GM19238 (cell line): Measurements from ENCODE around the gene PROSER3.
A peak's percentile ranks its signal among the peaks of the same experiment; 100 is the strongest.

Source experiments
- DNase-seq: peaks from one replicate; pipeline ENCODE4 v3.0.0; 2011; ENCODE audit warnings: low spot score; ENCODE audit not compliant: insufficient read length

PROSER3 gene

GRCh38 chr19:35757749-35758608 is at the start of gene PROSER3:
PROSER3 (plus strand) TSS chr19:35758176; CDS start chr19:35758216, 40 bp downstream.
- peak; percentile 99 for DNase-seq

- DNase-seq: no peak
These were observed 49.6 kb upstream of the PROSER3 start for GRCh38 chr19:35708391-35708790.

- DNase-seq: peak; percentile 60
These were observed 46.9 kb upstream of the PROSER3 start for GRCh38 chr19:35710784-35711723.

- peak; percentile 58 for DNase-seq
These were observed 45.1 kb upstream of the PROSER3 start for GRCh38 chr19:35712567-35713505.

GRCh38 chr19:35713506-35713850 is 44.5 kb upstream of the PROSER3 start:
- DNase-seq: no peak

- DNase-seq: no peak
These were observed 44.0 kb upstream of the PROSER3 start for GRCh38 chr19:35713904-35714495.

- no peak for DNase-seq
These were observed 43.2 kb upstream of the PROSER3 start for GRCh38 chr19:35714601-35715354.

GRCh38 chr19:35715355-35715809 is 42.6 kb upstream of the PROSER3 start:
- no peak for DNase-seq

- DNase-seq: no peak
These were observed 41.8 kb upstream of the PROSER3 start for GRCh38 chr19:35715981-35716800.

- peak; percentile 74 for DNase-seq
These were observed 40.9 kb upstream of the PROSER3 start for GRCh38 chr19:35716801-35717664.

- DNase-seq: peak; percentile 99
These were observed 40.2 kb upstream of the PROSER3 start, which contains the start of gene KMT2B for GRCh38 chr19:35717665-35718344. KMT2B (plus strand) TSS chr19:35718003; CDS start chr19:35718019, 16 bp downstream.

- no peak for DNase-seq
These were observed 39.5 kb upstream of the PROSER3 start for GRCh38 chr19:35718345-35719041.

- DNase-seq: no peak
These were observed 38.4 kb upstream of the PROSER3 start for GRCh38 chr19:35719402-35720162.

- DNase-seq: no peak
These were observed 37.8 kb upstream of the PROSER3 start for GRCh38 chr19:35720163-35720524.

GRCh38 chr19:35720648-35721047 is 37.3 kb upstream of the PROSER3 start:
- no peak for DNase-seq

GRCh38 chr19:35721374-35721773 is 36.6 kb upstream of the PROSER3 start:
- DNase-seq: no peak
